ENCODE results near the gene CRISP1. TPM values are rescaled to one million over a fixed set of nuclear protein-coding genes. Genes with fewer than 3 reads are reported as not detected.
A peak's percentile ranks its signal among the peaks of the same experiment; 100 is the strongest.

CRISP1 gene
- total RNA-seq, 4 donors from 2014 or later: not detected

GRCh38 chr6:49855221-49855620 is 11.1 kb downstream of the CRISP1 start:
- TF ChIP-seq CTCF (IDR thresholded peaks at IDR 0.05) (no peak), POLR2A (IDR thresholded peaks at IDR 0.05) (no peak)
- H3K36me3 ChIP-seq: no peaks in the 10 kb centered on the region
- no peak for DNase-seq
- no peaks in the 10 kb centered on the region for H3K9me3 ChIP-seq
- no peaks in the 10 kb centered on the region for H3K4me1 ChIP-seq
- intact Hi-C loops (cut with DNase I): loop anchor here (10.0 kb wide), 1 partner anchor 320 kb away; no protein-coding TSS in a partner anchor
- H3K27me3 ChIP-seq: no peaks in the 10 kb centered on the region
- WGBS, 2 donors: 83 to 84% methylated on average over 4 of the region's 4 CpGs
- H3K4me3 ChIP-seq (replicated peaks in 1 of 3): no peak overlapping the region
- no peak overlapping the region for H3K27ac ChIP-seq

GRCh38 chr6:49852975-49853374 is 13.4 kb downstream of the CRISP1 start:
- no peak for TF ChIP-seq CTCF (IDR thresholded peaks at IDR 0.05)
- TF ChIP-seq POLR2A (IDR thresholded peaks at IDR 0.05): no peak
- H3K27ac ChIP-seq: no peak overlapping the region
- DNase-seq: no peak
- no peaks in the 10 kb centered on the region for H3K4me1 ChIP-seq
- intact Hi-C loops (cut with DNase I): loop anchor here (10.0 kb wide), 1 partner anchor 318 kb away; no protein-coding TSS in a partner anchor
- H3K9me3 ChIP-seq: no peaks in the 10 kb centered on the region
- H3K36me3 ChIP-seq: no peaks in the 10 kb centered on the region
- H3K4me3 ChIP-seq (replicated peaks in 1 of 3): no peak overlapping the region
- WGBS, 2 donors: 82 to 86% methylated on average over 2 of the region's 2 CpGs
- H3K27me3 ChIP-seq: no peaks in the 10 kb centered on the region

- Histone ChIP-seq H3K27ac (no peak overlapping the region), H3K4me3 (replicated peaks in 1 of 3) (no peak overlapping the region), H3K36me3 (no peaks in the 10 kb centered on the region), H3K4me1 (no peaks in the 10 kb centered on the region), H3K27me3 (no peaks in the 10 kb centered on the region), H3K9me3 (no peaks in the 10 kb centered on the region)
- peak in 5 of 6 experiments; percentile 34 to 66 (median 60) for TF ChIP-seq CTCF (IDR thresholded peaks at IDR 0.05)
- no peak for TF ChIP-seq POLR2A (IDR thresholded peaks at IDR 0.05)
- no peak for DNase-seq
- 36 to 39% methylated on average over 4 of the region's 4 CpGs for WGBS, 2 donors
- intact Hi-C loops (cut with DNase I): no loop called here
Observed at GRCh38 chr6:49849213-49849907, 17.0 kb downstream of the CRISP1 start.

GRCh38 chr6:49847673-49848072 is 18.7 kb downstream of the CRISP1 start:
- TF ChIP-seq CTCF (IDR thresholded peaks at IDR 0.05) (no peak), POLR2A (IDR thresholded peaks at IDR 0.05) (no peak)
- intact Hi-C loops (cut with DNase I): no loop called here
- no peaks in the 10 kb centered on the region for H3K4me1 ChIP-seq
- H3K9me3 ChIP-seq: no peaks in the 10 kb centered on the region
- H3K4me3 ChIP-seq (replicated peaks in 1 of 3): no peak overlapping the region
- WGBS, 2 donors: 78 to 83% methylated on average over 2 of the region's 2 CpGs
- no peaks in the 10 kb centered on the region for H3K36me3 ChIP-seq
- DNase-seq: no peak
- H3K27ac ChIP-seq: no peak overlapping the region
- no peaks in the 10 kb centered on the region for H3K27me3 ChIP-seq

- H3K4me1 ChIP-seq: no peaks in the 10 kb centered on the region
- WGBS, 2 donors: 89 to 90% methylated on average over 4 of the region's 4 CpGs
- no peaks in the 10 kb centered on the region for H3K9me3 ChIP-seq
- no peaks in the 10 kb centered on the region for H3K36me3 ChIP-seq
- H3K4me3 ChIP-seq (replicated peaks in 1 of 3): no peak overlapping the region
- no peak for TF ChIP-seq POLR2A (IDR thresholded peaks at IDR 0.05)
- TF ChIP-seq CTCF (IDR thresholded peaks at IDR 0.05): no peak
- no peak overlapping the region for H3K27ac ChIP-seq
- no peaks in the 10 kb centered on the region for H3K27me3 ChIP-seq
- intact Hi-C loops (cut with DNase I): no loop called here
- no peak for DNase-seq
Observed at GRCh38 chr6:49847014-49847413, 19.3 kb downstream of the CRISP1 start.
